UCSD-AML1 (cell line): ENCODE data around the gene JARID2.
"Not testable (repeated sequence)": the region's sequence is repeated elsewhere in the genome, so short reads cannot be mapped to it uniquely, and the experiment has no call there.

ENCODE experiments used
- DNase-seq: peaks from one replicate; lab custom pipeline; 2025; ENCODE audit not compliant: unreplicated experiment; lab: John Stamatoyannopoulos, UW

JARID2 gene

GRCh38 chr6:15528870-15529269 lies 283.0 kb downstream of the JARID2 start:
- DNase-seq: no peak

- DNase-seq: no peak
These were observed 284.5 kb downstream of the JARID2 start for GRCh38 chr6:15530411-15530810.

GRCh38 chr6:15531973-15532372 lies 286.1 kb downstream of the JARID2 start:
- DNase-seq: no peak

- DNase-seq: no peak
These were observed 287.6 kb downstream of the JARID2 start for GRCh38 chr6:15533379-15534026.

GRCh38 chr6:15534974-15535373 lies 289.1 kb downstream of the JARID2 start:
- DNase-seq: no peak

GRCh38 chr6:15535495-15536197 lies 289.8 kb downstream of the JARID2 start:
- no peak for DNase-seq

GRCh38 chr6:15536198-15536955 lies 290.5 kb downstream of the JARID2 start:
- DNase-seq: no peak

GRCh38 chr6:15538106-15538505 lies 292.2 kb downstream of the JARID2 start:
- DNase-seq: no peak

- no peak for DNase-seq
These were observed 293.1 kb downstream of the JARID2 start for GRCh38 chr6:15538766-15539495.

GRCh38 chr6:15539722-15540270 lies 293.9 kb downstream of the JARID2 start:
- no peak for DNase-seq

GRCh38 chr6:15543332-15543917 lies 297.6 kb downstream of the JARID2 start:
- DNase-seq: not testable (repeated sequence)

GRCh38 chr6:15544321-15544900 lies 298.5 kb downstream of the JARID2 start:
- DNase-seq: no peak

GRCh38 chr6:15546591-15546990 lies 300.7 kb downstream of the JARID2 start:
- DNase-seq: no peak

- DNase-seq: no peak
These were observed 301.5 kb downstream of the JARID2 start for GRCh38 chr6:15547400-15547799.

- no peak for DNase-seq
These were observed 303.5 kb downstream of the JARID2 start for GRCh38 chr6:15549371-15549770.

- no peak for DNase-seq
These were observed 304.8 kb downstream of the JARID2 start for GRCh38 chr6:15550546-15551123.

- no peak for DNase-seq
These were observed 305.4 kb downstream of the JARID2 start for GRCh38 chr6:15551262-15551661.

GRCh38 chr6:15551798-15552197 lies 305.9 kb downstream of the JARID2 start:
- peak; percentile 60 for DNase-seq

GRCh38 chr6:15553031-15553430 lies 307.2 kb downstream of the JARID2 start:
- DNase-seq: no peak

GRCh38 chr6:15553736-15554294 lies 307.9 kb downstream of the JARID2 start:
- no peak for DNase-seq
